GM21717 (cell line): Measurements from ENCODE around the gene ZMAT3.
"Not testable (repeated sequence)": the region's sequence is repeated elsewhere in the genome, so short reads cannot be mapped to it uniquely, and the experiment has no call there.

Experiments
- ATAC-seq: cut with Tn5 transposase; IDR thresholded peaks from one replicate; pipeline ENCODE4 v1.9.1; 2021; ENCODE audit warnings: mild to moderate bottlenecking, moderate library complexity; ENCODE audit not compliant: unreplicated experiment

ZMAT3 gene

GRCh38 chr3:179069762-179070390 is 1.7 kb downstream of the ZMAT3 start:
- no peak for ATAC-seq

DNA sequence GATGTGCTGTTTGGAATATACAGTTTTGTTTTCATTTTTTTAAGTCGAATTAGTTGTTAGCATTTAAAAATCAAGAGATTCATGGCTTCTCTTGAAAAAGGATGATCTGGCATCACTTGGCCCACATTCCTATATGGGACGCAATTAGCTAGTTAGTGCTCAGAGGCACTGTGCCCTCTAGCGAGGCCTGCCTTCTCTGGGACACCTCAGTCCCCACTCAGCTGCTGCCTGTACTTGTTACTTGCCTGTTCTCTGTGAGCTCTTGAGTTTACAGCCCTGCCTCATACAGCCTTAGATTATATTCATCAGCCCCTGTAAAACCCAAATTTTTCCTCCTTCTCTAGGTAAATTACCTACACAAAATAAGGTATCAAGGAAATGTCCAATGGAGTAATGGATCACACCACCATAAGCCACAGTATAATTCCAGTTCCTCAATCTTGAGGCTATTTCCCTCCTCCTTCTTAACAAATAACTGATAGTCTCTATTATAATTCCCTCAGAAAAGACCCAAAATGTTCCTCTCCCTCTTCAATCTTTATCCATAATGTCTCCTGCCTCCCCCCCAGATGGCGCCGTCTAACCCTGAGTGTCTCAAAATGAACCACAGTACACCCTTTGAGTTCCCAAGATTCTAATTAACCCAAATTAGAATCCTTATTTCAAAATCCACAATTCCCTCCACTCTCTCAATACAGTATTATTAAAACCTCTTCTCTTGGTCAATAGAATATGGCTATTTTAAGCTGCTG is 2.7 kb downstream of the ZMAT3 start:
- ATAC-seq, result no peak

GRCh38 chr3:179067839-179068238 is 3.8 kb downstream of the ZMAT3 start:
- ATAC-seq, result no peak

DNA sequence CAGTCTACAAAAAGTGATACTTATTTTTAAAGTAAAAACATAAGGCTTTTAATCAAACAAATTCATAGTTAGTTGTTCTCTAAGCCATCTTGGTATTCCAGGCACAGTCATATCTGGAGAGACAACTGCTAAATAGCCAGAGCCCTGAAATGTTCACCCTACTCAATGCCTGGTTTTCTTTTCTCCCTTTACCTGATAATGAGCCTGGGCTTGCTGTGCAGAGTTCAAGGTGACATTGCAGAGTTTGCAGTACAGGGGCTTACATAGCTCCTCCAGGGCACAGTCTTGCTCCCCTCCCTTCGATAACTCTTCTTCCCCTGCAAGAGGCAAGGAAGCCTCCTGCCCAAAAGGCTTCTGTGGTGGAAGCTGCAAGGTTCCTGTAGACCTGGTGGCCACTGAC is 4.3 kb downstream of the ZMAT3 start:
- ATAC-seq, result no peak

- ATAC-seq, result no peak
These were observed 7.6 kb downstream of the ZMAT3 start for GRCh38 chr3:179063945-179064560.

DNA sequence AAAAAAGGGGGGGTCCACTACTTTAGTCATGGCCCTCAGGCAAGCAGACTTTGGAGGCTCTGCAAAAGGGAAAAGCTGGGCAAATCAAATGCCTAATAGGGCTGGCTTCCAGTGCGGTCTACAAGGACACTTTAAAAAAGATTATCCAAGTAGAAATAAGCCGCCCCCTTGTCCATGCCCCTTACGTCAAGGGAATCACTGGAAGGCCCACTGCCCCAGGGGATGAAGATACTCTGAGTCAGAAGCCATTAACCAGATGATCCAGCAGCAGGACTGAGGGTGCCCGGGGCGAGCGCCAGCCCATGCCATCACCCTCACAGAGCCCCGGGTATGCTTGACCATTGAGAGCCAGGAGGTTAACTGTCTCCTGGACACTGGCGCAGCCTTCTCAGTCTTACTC is 15.3 kb downstream of the ZMAT3 start:
- ATAC-seq, result no peak

GRCh38 chr3:179054565-179054964 is 17.0 kb downstream of the ZMAT3 start:
- ATAC-seq, result not testable (repeated sequence)

DNA sequence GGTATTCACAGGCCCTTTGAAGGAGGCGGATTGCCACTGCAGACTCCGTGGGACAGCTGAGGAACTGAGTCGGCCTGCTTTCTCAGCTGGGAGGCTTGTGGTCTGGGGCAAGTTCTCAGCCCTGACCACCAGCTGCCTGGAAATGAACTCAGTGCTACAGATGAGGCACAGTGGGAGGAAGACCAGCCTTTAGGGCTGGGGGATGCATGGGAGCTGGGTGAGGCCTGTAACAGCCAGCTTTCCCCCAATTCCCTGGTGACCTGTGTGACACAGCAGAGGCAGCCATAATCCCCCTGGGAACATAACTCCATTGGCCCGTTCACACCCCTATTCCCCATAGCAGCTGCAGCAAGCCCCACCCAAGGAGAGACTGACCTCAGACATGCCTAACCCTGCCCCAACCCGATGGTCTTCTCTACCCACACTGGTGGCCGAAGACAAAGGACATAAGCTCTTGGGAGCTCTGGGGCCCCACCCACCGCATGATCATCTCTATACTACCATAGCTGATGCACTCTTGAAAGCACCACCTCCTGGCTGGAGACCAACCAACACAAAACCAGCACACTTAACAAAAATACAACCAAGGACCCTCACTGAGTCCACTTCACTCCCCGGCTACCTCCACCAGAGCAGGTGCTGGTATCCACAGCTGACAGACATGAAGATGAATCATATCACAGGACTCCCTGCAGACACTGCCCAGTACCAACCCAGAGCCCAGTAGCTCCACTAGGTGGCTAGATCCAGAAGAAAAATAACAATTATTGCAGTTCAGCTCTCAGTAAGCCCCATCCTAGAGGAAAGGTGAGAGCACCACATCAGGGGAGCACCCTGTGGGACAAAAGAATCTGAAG is 24.9 kb downstream of the ZMAT3 start:
- peak; percentile 92 for ATAC-seq

- ATAC-seq, result peak; percentile 70
These were observed 25.7 kb downstream of the ZMAT3 start for GRCh38 chr3:179045719-179046402.

DNA sequence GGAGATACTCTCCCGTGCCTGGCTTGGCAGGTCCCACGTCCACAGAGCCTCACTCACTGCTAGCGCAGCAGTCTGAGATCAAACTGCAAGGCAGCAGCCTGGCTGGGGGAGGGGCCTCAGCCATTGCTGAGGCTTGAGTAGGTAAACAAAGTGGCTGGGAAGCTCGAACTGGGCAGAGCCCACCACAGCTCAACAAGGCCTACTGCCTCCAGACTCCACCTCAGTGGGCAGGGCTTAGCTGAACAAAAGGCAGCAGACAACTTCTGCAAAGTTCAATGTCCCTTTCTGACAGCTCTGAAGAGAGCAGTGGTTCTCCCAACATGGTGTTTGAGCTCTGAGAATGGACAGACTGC is 32.7 kb downstream of the ZMAT3 start:
- ATAC-seq, result not testable (repeated sequence)

DNA sequence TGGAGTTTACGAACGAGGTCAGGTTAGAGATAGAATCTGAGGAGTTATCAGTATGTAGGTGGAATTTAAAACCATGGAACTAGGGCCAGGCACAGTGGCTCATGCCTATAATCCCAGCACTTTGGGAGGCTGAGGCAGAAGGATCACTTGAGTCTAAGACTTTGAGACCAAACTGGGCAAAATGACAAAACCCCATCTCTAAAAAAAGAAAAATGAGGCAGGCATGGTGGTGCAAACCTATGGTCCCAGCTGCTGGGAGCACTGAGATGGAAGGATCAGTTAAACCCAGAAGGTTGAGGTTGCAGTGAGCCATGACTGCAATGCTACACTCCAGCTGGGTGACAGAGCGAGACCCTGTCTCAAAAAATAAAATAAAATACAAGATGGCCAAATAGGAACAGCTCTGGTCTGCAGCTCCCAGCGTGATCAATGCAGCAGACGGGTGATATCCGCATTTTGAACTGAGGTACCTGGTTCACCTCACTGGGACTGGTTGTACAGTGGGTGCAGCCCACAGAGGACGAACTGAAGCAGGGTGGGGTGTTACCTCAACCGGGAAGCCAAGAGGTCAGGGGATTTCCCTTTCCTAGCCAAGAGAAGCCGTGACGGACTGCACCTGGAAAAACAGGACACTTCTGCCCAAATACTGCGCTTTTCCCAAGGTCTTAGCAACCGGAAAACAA is 33.3 kb downstream of the ZMAT3 start:
- no peak for ATAC-seq

- ATAC-seq, result no peak
These were observed 34.3 kb downstream of the ZMAT3 start for GRCh38 chr3:179037351-179037750.

DNA sequence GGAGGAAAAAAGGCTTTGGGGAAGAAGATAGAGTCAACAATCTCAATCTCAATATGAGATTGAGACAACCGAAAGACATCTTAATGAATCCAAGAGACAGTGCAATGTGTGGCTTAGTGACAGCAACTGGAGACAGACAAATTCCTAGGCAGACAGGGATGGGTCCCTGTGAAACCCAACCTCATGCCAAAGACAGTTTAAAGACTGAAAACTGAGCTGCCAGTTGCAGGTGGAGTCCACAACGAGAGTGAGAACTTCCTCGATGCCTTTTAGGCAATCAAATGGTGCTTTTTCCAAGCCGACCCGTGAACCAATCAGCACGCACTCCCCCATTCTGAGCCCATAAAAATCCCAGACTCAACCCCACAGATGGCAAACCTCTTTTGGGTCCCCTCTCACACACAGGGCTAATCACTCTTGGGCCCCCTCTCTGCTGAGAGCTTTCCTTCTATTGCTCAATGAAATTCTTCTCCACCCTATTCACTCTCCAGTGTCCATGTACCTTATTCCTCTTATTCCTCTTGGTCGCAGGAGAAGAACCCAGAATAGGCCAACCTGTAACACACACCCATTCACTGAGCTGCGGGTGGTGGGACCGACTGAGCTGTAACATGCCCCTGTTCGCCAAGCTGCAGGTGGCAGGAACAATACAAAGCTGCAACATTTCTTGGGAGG is 34.8 kb downstream of the ZMAT3 start:
- no peak for ATAC-seq

DNA sequence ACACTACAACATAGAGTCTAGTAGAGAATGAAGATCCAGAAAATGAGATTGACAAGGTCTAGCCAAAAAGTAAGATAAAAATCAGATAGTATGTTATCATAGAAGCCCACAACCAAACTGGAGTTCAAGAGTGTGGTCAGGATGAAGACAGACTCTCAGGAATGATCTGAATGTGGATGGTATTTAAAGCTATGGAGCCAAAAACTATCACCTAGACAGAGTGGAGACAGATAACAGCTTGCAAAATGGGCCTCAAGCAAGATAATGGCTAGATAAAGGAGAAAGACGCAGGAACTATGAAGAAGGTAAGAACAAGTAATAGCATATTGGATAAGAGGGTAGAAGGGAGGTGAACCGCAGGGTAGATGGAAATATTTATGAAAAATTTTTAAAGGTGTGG is 35.4 kb downstream of the ZMAT3 start:
- no peak for ATAC-seq

DNA sequence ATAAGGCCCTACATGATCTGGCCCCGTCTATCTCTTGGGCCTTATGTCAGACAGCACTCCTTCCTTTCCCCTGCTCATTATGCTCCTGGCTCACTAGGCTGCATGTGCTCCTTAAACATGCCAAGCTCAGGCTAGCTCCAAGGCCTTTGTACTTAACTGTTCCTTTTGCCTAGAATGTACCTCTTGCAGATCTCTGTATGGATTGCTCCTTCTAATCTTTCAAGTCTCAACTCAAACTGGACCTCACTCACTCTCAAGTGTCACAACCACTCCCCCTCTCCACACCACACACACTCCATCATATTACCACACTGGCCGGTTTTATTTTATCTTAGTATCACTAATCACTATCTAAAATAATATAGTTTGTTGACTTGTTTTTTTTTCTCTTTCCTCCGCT is 36.4 kb downstream of the ZMAT3 start:
- ATAC-seq, result no peak

- not testable (repeated sequence) for ATAC-seq
These were observed 38.3 kb downstream of the ZMAT3 start for GRCh38 chr3:179033304-179033657.

DNA sequence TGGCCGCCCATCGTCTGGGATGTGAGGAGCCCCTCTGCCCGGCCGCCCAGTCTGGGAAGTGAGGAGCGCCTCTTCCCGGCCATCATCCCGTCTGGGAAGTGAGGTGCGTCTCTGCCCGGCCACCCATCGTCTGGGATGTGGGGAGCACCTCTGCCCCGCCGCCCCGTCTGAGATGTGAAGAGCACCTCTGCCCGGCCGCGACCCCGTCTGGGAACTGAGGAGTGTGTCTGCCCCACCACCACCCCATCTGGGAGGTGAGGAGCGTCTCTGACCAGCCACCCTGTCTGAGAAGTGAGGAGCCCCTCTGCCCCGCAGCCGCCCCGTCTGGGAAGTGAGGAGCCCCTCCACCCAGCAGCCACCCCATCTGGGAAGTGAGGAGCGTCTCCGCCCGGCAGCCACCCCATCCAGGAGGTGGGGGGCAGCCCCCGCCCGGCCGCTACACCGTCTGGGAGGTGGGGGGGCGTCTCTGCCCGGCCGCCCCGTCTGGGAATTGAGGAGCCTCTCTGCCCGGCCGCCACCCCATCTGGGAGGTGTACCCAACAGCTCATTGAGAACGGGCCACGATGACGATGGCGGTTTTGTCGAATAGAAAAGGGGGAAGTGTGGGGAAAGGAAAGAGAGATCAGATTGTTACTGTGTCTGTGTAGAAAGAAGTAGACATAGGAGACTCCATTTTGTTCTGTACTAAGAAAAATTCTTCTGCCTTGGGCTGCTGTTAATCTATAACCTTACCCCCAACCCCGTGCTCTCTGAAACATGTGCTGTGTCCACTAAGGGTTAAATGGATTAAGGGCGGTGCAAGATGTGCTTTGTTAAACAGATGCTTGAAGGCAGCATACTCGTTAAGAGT is 38.9 kb downstream of the ZMAT3 start:
- not testable (repeated sequence) for ATAC-seq

GRCh38 chr3:179029096-179029495 is 42.5 kb downstream of the ZMAT3 start:
- no peak for ATAC-seq

GRCh38 chr3:179028408-179028807 is 43.2 kb downstream of the ZMAT3 start:
- ATAC-seq, result no peak
